C4-2B (cell line): ENCODE results near the gene PRKCE.

ENCODE experiments used
- H3K27ac ChIP-seq: fragments of 450-650 bp; 2 replicates; pipeline ENCODE4 v1.5.1; 2017
- ZFX ChIP-seq: fragments of 450-650 bp; IDR thresholded peaks from 2 replicates; pipeline ENCODE4 v1.6.1; 2017
- TF ChIP-seq, protein P1 (sequence below): fragments of 450-650 bp; conservative IDR thresholded peaks from 2 replicates; pipeline ENCODE4 v1.5.1; 2017; ENCODE audit warnings: mild to moderate bottlenecking

The PRKCE gene

DNA sequence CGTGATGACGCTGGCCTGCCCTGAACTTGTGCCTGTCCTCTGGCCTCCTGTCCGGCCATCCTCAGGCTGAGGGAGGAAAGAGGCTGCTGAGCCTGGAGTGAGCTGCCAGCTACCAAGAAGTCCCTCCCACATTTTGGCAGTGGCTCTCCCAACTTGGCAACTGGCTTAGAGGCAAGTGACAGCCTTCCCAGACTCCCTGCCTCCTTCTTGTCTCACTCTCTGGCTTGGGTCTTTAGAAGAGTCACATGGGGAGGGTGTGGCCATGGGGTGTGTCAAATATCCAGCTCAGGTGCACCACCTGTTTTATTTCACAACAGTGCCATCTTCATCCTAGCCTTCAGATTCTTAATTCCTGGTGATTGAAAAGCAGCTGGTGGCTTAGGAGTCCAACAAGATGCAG lies 222.9 kb downstream of the PRKCE start:
- peak overlapping the region; percentile 11; the same call in 1 of the 2 replicates for H3K27ac ChIP-seq
- no peak for TF ChIP-seq ZFX
- TF ChIP-seq, protein P1, sequence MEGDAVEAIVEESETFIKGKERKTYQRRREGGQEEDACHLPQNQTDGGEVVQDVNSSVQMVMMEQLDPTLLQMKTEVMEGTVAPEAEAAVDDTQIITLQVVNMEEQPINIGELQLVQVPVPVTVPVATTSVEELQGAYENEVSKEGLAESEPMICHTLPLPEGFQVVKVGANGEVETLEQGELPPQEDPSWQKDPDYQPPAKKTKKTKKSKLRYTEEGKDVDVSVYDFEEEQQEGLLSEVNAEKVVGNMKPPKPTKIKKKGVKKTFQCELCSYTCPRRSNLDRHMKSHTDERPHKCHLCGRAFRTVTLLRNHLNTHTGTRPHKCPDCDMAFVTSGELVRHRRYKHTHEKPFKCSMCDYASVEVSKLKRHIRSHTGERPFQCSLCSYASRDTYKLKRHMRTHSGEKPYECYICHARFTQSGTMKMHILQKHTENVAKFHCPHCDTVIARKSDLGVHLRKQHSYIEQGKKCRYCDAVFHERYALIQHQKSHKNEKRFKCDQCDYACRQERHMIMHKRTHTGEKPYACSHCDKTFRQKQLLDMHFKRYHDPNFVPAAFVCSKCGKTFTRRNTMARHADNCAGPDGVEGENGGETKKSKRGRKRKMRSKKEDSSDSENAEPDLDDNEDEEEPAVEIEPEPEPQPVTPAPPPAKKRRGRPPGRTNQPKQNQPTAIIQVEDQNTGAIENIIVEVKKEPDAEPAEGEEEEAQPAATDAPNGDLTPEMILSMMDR: no peak

DNA sequence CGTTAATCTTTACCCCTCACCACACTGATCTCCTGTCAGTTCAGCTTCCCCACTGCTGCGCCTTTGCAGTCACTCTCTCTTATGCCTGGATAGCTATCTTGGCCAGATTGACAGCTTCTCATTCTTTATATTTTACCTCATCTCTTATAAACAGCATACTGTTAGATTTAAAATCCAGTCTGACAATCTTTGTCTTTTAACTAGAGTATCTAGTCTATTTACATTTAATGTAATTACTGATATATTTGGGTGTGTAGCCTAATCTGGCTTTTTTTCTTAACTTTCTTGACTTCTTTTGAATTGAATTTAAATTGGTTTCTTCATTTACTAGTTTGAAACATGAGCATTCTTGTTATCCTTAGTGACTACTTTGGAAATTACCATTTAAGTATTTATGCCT lies 225.1 kb downstream of the PRKCE start:
- H3K27ac ChIP-seq: no peak overlapping the region

DNA sequence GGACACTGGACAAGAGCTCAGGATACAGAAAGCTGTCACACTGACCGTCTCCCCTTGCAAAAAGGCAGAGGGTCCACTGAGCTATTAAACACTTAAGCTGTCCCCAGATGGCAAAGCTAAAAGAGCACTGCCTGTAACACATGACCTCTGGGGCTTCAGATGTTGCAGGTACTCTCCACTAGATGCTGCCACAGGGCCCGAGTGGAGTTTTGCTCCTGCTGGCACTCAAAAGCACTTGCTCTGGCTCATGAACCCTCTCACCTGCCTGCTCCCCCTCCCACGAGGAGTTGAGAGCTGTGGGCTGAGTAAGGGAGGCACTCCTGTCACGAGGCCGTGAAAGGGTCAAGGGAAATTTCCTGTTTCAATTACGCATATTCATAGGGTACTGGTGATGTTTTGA lies 227.9 kb downstream of the PRKCE start:
- no peak overlapping the region for H3K27ac ChIP-seq
- TF ChIP-seq ZFX: no peak
- TF ChIP-seq, protein P1: no peak

More for the DNA sequence above, 225.1 kb downstream of the PRKCE start:
- TF ChIP-seq, protein P1: no peak
- TF ChIP-seq ZFX: no peak

DNA sequence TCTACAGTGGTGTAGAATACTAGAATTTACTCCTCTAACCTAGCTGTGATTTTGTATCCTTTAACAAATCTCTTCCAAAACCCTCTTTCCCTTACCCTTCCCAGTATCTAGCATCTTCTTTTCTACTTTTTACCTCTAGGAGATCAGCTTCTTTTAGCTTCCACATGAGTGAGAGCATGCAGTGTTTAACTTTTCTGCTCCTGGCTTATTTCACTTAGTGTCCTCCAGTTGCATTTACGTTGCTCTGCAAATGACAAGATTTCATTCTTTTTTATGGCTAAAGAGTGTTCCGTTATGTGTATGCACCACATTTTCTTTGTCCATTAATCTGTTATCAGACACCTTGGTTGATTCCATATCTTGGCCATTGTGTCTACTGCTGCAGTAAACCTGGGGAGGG lies 228.5 kb downstream of the PRKCE start:
- no peak for TF ChIP-seq ZFX
- TF ChIP-seq, protein P1: no peak

DNA sequence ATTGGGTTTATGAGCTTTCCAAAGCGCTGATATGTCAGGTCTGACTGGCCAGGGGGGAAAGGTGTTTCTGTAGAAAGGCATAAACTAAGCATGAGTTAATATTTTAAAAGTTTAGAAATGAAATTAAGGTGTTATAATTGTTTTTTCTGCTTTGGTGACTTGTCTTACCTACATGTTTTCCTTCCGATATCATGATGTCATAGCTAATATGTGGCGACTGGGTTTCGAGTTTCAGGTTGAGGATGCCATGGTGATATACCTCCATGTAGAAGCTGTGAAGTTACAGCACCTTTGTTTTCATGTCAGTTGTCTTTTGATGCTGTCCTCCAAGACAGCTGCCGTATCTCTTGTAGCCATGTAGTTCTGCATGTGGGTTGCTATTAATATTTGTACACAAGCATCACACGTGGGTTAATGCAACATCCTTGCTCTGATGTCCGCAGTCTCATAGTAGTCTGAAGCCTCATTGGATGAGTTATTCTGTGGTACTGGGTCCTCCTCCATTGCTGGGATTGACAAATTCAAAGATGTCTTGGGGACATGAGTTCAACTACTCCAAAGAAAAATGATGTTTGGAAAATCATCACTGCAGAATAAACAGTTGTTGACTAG lies 230.6 kb downstream of the PRKCE start:
- H3K27ac ChIP-seq: no peak overlapping the region
- TF ChIP-seq, protein P1: no peak
- TF ChIP-seq ZFX: no peak

More for the DNA sequence above, 228.5 kb downstream of the PRKCE start:
- no peak overlapping the region for H3K27ac ChIP-seq

DNA sequence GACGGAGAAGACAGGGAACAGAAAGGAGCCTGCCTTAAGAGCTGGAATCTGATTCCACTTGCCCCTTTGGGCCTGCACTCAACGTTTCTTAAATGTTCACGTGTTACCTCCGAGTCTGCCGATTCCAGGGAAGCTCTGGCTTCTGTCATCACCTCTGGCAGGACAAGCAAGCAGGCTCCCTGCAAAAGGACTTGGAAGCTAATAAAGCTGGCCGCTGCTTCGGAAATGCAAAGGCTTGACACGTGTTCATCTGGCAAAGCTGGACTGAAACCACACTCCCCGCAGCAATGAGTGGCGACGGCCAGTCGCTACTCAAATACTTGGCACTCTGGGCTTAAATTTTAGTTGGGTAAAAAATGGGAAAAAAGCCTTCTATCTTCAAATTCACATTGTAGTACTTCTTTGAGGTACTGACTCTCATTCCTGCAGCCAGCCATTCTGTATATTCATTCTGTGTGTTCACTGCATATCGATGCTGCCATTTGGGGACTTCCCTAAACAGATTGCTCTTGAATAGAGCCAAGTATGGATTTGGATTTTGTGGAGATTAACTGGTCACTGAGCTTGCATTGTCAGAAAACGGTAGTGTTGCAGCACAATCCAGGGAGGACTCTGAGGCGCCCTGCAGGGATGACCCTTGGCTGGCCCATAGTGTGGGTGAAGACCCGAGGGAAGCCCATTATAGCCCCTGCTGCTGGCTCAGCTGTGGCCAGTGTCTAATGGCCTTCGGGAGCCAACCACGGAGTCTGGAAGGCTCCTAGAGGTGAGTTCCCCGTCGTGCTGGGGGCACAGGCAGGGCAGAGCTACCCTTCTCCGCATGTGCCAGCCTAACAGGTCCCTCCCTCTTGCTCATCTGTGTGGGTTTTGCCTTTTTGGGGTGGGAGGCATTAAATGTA lies 231.5 kb downstream of the PRKCE start:
- no peak for TF ChIP-seq ZFX
- TF ChIP-seq, protein P1: no peak
- H3K27ac ChIP-seq: no peak overlapping the region

DNA sequence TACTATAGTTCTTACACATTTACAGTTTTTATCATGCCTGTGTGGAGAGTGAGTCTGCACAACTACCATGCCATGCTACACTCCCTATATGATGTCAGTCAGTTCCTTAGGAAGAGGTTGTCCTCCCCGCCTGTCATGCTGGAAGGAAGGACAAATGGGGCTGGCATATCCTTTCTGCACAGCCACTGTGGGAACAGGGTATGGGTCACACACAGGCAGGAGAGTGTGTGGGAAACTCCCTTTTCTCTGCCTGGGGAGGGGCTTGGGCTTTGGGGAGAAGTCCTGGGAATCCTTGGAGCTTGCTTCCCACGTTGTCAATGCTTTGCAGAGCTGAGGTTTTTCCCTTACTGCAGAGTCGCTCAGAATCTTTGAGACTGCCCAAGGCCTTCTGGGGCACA lies 232.1 kb downstream of the PRKCE start:
- H3K27ac ChIP-seq: no peak overlapping the region

More for the DNA sequence above, 232.1 kb downstream of the PRKCE start:
- TF ChIP-seq, protein P1: no peak
- no peak for TF ChIP-seq ZFX
